HCEC 1CT (cell line): ENCODE measurements around the gene NPFF.
A peak's percentile ranks its signal among the peaks of the same experiment; 100 is the strongest.
"Not testable (repeated sequence)": the region's sequence is repeated elsewhere in the genome, so short reads cannot be mapped to it uniquely, and the experiment has no call there.

Source experiments
- DNase-seq: peaks from one replicate; pipeline ENCODE4 v3.0.0-alpha.2; 2017

The NPFF gene

GRCh38 chr12:53506881-53507602, at the start of gene NPFF:
Gene NPFF, minus strand, starts transcription at chr12:53507484. Its CDS starts 10 bp downstream, at chr12:53507474.
- DNase-seq, result no peak

- no peak for DNase-seq
Measured at GRCh38 chr12:53552361-53553327, 45.4 kb upstream of the NPFF start.

- DNase-seq, result no peak
Measured at GRCh38 chr12:53551889-53552291, 44.6 kb upstream of the NPFF start.

GRCh38 chr12:53550595-53550994, 43.3 kb upstream of the NPFF start:
- no peak for DNase-seq

GRCh38 chr12:53550131-53550530, 42.8 kb upstream of the NPFF start:
- not testable (repeated sequence) for DNase-seq

- DNase-seq, result not testable (repeated sequence)
Measured at GRCh38 chr12:53548354-53548753, 41.1 kb upstream of the NPFF start.

GRCh38 chr12:53543539-53543938, 36.3 kb upstream of the NPFF start:
- DNase-seq, result peak; percentile 75

GRCh38 chr12:53539526-53539925, 32.2 kb upstream of the NPFF start:
- DNase-seq, result no peak

GRCh38 chr12:53538209-53538689, 31.0 kb upstream of the NPFF start:
- DNase-seq, result no peak

GRCh38 chr12:53536962-53537361, 29.7 kb upstream of the NPFF start:
- no peak for DNase-seq

- no peak for DNase-seq
Measured at GRCh38 chr12:53533471-53533870, 26.2 kb upstream of the NPFF start.

- no peak for DNase-seq
Measured at GRCh38 chr12:53532524-53533445, 25.5 kb upstream of the NPFF start.

- DNase-seq, result no peak
Measured at GRCh38 chr12:53532021-53532420, 24.7 kb upstream of the NPFF start.

GRCh38 chr12:53530920-53531319, 23.6 kb upstream of the NPFF start:
- peak; percentile 77 for DNase-seq

- no peak for DNase-seq
Measured at GRCh38 chr12:53530061-53530460, 22.8 kb upstream of the NPFF start.

- DNase-seq, result no peak
Measured at GRCh38 chr12:53524476-53524875, 17.2 kb upstream of the NPFF start.

GRCh38 chr12:53523131-53523530, 15.8 kb upstream of the NPFF start:
- no peak for DNase-seq

GRCh38 chr12:53518381-53518780, 11.1 kb upstream of the NPFF start:
- peak; percentile 30 for DNase-seq

- no peak for DNase-seq
Measured at GRCh38 chr12:53516758-53517455, 9.6 kb upstream of the NPFF start.

- DNase-seq, result no peak
Measured at GRCh38 chr12:53515291-53515680, 8.0 kb upstream of the NPFF start.

GRCh38 chr12:53514628-53515290, 7.5 kb upstream of the NPFF start:
- DNase-seq, result no peak
